PC-3 (cell line): ENCODE measurements around the gene TMEM161A. TPM values are rescaled to one million over a fixed set of nuclear protein-coding genes. Genes with fewer than 3 reads are reported as not detected.

Experiments
- ATAC-seq: fragments of 200-7000 bp; cut with Tn5 transposase; 2 replicates; pipeline ENCODE4 v1.9.1; 2020; ENCODE audit warnings: mild to moderate bottlenecking, moderate library complexity
- BruUV-seq: library from RNA; stranded (reverse); fragments of 400-500 nt; replicated peaks from 2 replicates; lab custom pipeline; 2021; lab: Mats Ljungman, UMichigan
- CTCF ChIA-PET: fragments of 300-600 bp; sonication (Branson Sonifier 250); formaldehyde crosslinking; loops from one replicate; lab custom pipeline; 2022; ENCODE audit warnings: antibody characterized with exemption; lab: Charles Lee
- POLR2A ChIA-PET: fragments of 300-600 bp; sonication (Branson Sonifier 250); formaldehyde crosslinking; loops from one replicate; lab custom pipeline; 2022; ENCODE audit warnings: antibody characterized with exemption; ENCODE audit not compliant: unreplicated experiment; lab: Charles Lee
- DNase-seq: peaks from one replicate; pipeline ENCODE4 v3.0.0-alpha.2; 2015
- H2AFZ ChIP-seq: fragments of 300-600 bp; sonication (generic); 2 replicates; pipeline ENCODE4 v1.6.0; 2016; ENCODE audit warnings: antibody characterized with exemption, low read length
- H3F3A ChIP-seq: fragments of 300-600 bp; sonication (generic); one replicate; pipeline ENCODE4 v1.6.0; 2017; ENCODE audit warnings: antibody characterized with exemption, low read length, control low read depth, mild to moderate bottlenecking; ENCODE audit not compliant: unreplicated experiment
- H3K27ac ChIP-seq: fragments of 300-600 bp; sonication (generic); 2 replicates; pipeline ENCODE4 v1.5.1; 2016; ENCODE audit warnings: mild to moderate bottlenecking, low read length
- H3K27me3 ChIP-seq: fragments of 300-600 bp; sonication (generic); 2 replicates; pipeline ENCODE4 v1.6.1; 2016; ENCODE audit warnings: low read length, mixed read lengths
- H3K36me3 ChIP-seq: fragments of 300-600 bp; sonication (generic); 2 replicates; pipeline ENCODE4 v1.6.1; 2016; ENCODE audit warnings: low read depth, mixed run types, low read length, mixed read lengths
- H3K4me1 ChIP-seq: fragments of 300-600 bp; sonication (generic); 2 replicates; pipeline ENCODE4 v1.5.1; 2016; ENCODE audit warnings: low read length; ENCODE audit not compliant: insufficient read depth
- H3K4me2 ChIP-seq: fragments of 300-600 bp; sonication (generic); 2 replicates; pipeline ENCODE4 v1.6.0; 2016; ENCODE audit warnings: low read length
- H3K4me3 ChIP-seq: fragments of 300-600 bp; sonication (generic); 2 replicates; pipeline ENCODE4 v1.5.1; 2016; ENCODE audit warnings: mild to moderate bottlenecking, low read length, mixed read lengths
- H3K79me2 ChIP-seq: fragments of 300-600 bp; sonication (generic); 2 replicates; pipeline ENCODE4 v1.6.1; 2017; ENCODE audit warnings: low read length, mixed read lengths
- H3K9ac ChIP-seq: fragments of 300-600 bp; sonication (generic); 2 replicates; pipeline ENCODE4 v1.6.0; 2016; ENCODE audit warnings: mild to moderate bottlenecking, low read length
- H3K9me2 ChIP-seq: fragments of 300-600 bp; sonication (generic); replicated peaks from 2 replicates; pipeline ENCODE4 v1.6.1; 2016; ENCODE audit warnings: mixed run types, low read length, mixed read lengths
- H3K9me3 ChIP-seq: fragments of 300-600 bp; sonication (generic); 2 replicates; pipeline ENCODE4 v1.6.1; 2016; ENCODE audit warnings: low read length, mixed read lengths
- H4K20me1 ChIP-seq: fragments of 300-600 bp; sonication (generic); 2 replicates; pipeline ENCODE4 v1.6.1; 2016; ENCODE audit warnings: low read length, mixed read lengths
- CTCF ChIP-seq: fragments of 300-600 bp; sonication (generic); conservative IDR thresholded peaks from 2 replicates; pipeline ENCODE4 v1.5.1; 2017; ENCODE audit warnings: antibody characterized with exemption, low read depth, mild to moderate bottlenecking, low read length
- EZH2 ChIP-seq: fragments of 300-600 bp; sonication (generic); IDR thresholded peaks from one replicate; pipeline ENCODE4 v1.6.1; 2017; ENCODE audit warnings: antibody characterized with exemption, mild to moderate bottlenecking, low read length; ENCODE audit not compliant: unreplicated experiment
- EZH2phosphoT487 ChIP-seq: fragments of 300-600 bp; sonication (generic); IDR thresholded peaks from 2 replicates; pipeline ENCODE4 v1.6.1; 2018; ENCODE audit warnings: mild to moderate bottlenecking, antibody characterized with exemption, low read length, borderline replicate concordance
- intact Hi-C: fragments of 100-400 bp; cut with micrococcal nuclease; formaldehyde crosslinking; loops from 2 replicates; pipeline ENCODE4 v1.9.0; 2023
- total RNA-seq: library from RNA; depleted of rRNA; stranded (reverse); fragments of >200 nt; gene quantifications from 2 replicates; pipeline ENCODE4 v1.2.3, GENCODE V29; 2014

Gene TMEM161A
- total RNA-seq, 1 experiment from 2014 or later, result 49.9 TPM

DNA sequence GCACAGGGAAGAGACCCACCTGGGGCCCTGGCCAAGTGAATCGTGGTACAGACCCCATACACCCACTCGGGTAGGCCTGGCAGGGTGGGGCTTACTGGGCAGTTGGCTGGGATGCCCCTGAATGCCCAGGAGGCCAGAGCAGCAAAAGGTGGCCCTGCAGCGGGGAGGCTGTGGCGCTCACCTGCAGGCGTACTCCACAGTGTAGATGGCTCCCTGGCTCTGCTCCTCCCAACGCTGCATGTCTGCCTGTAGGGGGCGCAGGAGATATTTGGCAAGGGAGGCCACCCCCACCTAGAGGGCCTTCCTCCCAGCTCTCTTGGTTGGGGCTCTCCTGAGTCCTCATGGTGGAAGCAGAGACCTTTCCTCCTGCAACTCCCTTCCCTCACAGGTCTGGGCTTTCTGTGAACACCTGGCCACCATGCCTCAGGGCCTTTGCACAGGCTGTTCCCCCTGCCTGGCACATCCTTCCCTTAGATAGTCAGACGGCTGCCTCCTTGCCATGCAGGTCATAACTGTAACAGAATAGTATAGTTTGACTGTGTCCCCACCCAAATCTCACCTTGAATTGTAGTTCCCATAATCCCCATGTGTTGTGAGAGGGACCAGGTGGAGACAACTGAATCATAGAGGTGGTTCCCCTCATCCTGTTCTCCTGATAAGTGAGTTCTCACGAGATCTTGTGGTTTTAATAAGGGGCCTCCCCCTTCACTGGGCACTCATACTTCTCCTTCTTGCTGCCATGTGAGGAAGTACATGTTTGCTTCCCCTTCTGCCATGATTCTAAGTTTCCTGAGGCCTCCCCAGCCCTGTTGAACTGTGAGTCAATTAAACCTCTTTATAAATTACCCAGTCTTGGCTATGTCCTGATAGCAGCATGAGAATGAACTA, 47.8 kb upstream of the TMEM161A start:
- ChIA-PET CTCF (interaction anchor here (0.6 kb wide), 1 partner anchor 342 kb away, joined by 6 read pairs; no protein-coding TSS in a partner anchor), POLR2A (no interaction called here)
- Histone ChIP-seq H3K4me2 (no peak overlapping the region), H3K36me3 (peaks cover 27% of the 10 kb centered on the region), H3K79me2 (peaks cover 25% of the 10 kb centered on the region), H3K9me2 (no peaks in the 10 kb centered on the region), H3K27me3 (no peaks in the 10 kb centered on the region), H4K20me1 (no peaks in the 10 kb centered on the region), H3K27ac (no peak overlapping the region), H3K9me3 (no peaks in the 10 kb centered on the region), H3K9ac (no peak overlapping the region), H3K4me1 (no peaks in the 10 kb centered on the region), H3K4me3 (no peak overlapping the region), H2AFZ (no peak overlapping the region), H3F3A (no peaks in the 10 kb centered on the region)
- ATAC-seq (peak; percentile 88), DNase-seq (peak; percentile 57)
- BruUV-seq, result no TSS peak
- peak; percentile 75 for TF ChIP-seq CTCF
- no peak for TF ChIP-seq EZH2phosphoT487
- intact Hi-C loops, result no loop called here

- Histone ChIP-seq H3K9me3 (no peaks in the 10 kb centered on the region), H3K9ac (no peak overlapping the region), H3K4me1 (no peaks in the 10 kb centered on the region), H3F3A (no peaks in the 10 kb centered on the region), H4K20me1 (no peaks in the 10 kb centered on the region), H3K36me3 (peaks cover 32% of the 10 kb centered on the region), H3K79me2 (0 out of 2 replicates have a peak, but pooled peaks cover 4% of the 10 kb centered on the region), H3K27ac (no peak overlapping the region), H2AFZ (no peak overlapping the region), H3K4me3 (no peak overlapping the region), H3K4me2 (no peak overlapping the region), H3K9me2 (no peaks in the 10 kb centered on the region), H3K27me3 (no peaks in the 10 kb centered on the region)
- ChIA-PET POLR2A (no interaction called here), CTCF (no interaction called here)
- DNase-seq (no peak), ATAC-seq (no peak)
- intact Hi-C loops, result no loop called here
- BruUV-seq, result no TSS peak
- TF ChIP-seq EZH2 (no peak), EZH2phosphoT487 (no peak), CTCF (no peak)
These were observed 43.3 kb upstream of the TMEM161A start for GRCh38 chr19:19181488-19181998.
